RWPE2 (cell line): ENCODE results near the gene F7.

ENCODE experiments used
- ATAC-seq: fragments of 200-7000 bp; cut with Tn5 transposase; 3 replicates; pipeline ENCODE4 v1.9.1; 2021; ENCODE audit warnings: low read depth
- DNase-seq: peaks from one replicate; pipeline ENCODE4 v3.0.0-alpha.2; 2020; ENCODE audit warnings: low spot score
- H3K27ac ChIP-seq: fragments of 450-650 bp; 2 replicates; pipeline ENCODE4 v1.5.1; 2017; ENCODE audit warnings: mild to moderate bottlenecking; ENCODE audit not compliant: poor library complexity, severe bottlenecking
- H3K27me3 ChIP-seq: fragments of 250-450 bp; sonication (Bioruptor Pico); 2 replicates; pipeline ENCODE4 v1.5.1; 2021; ENCODE audit warnings: mild to moderate bottlenecking, moderate library complexity; ENCODE audit not compliant: insufficient read depth, poor library complexity, severe bottlenecking
- H3K36me3 ChIP-seq: fragments of 250-450 bp; sonication (Bioruptor Pico); 2 replicates; pipeline ENCODE4 v1.5.1; 2020; ENCODE audit warnings: low read depth, mild to moderate bottlenecking, moderate library complexity
- H3K4me1 ChIP-seq: fragments of 250-450 bp; sonication (Bioruptor Pico); 2 replicates; pipeline ENCODE4 v1.5.1; 2021; ENCODE audit warnings: mild to moderate bottlenecking, moderate library complexity; ENCODE audit not compliant: insufficient read depth, poor library complexity, severe bottlenecking
- H3K4me3 ChIP-seq: fragments of 250-450 bp; sonication (Bioruptor Pico); 2 replicates; pipeline ENCODE4 v1.5.1; 2021; ENCODE audit warnings: mild to moderate bottlenecking, moderate library complexity; ENCODE audit not compliant: severe bottlenecking
- H3K9me3 ChIP-seq: fragments of 250-450 bp; sonication (Bioruptor Pico); 2 replicates; pipeline ENCODE4 v1.5.1; 2021; ENCODE audit warnings: mild to moderate bottlenecking, moderate library complexity; ENCODE audit not compliant: severe bottlenecking
- TF ChIP-seq, protein P1 (sequence below): fragments of 450-650 bp; IDR thresholded peaks from one replicate; pipeline ENCODE4 v1.5.1; 2017; ENCODE audit warnings: mild to moderate bottlenecking, moderate library complexity; ENCODE audit not compliant: poor library complexity, severe bottlenecking

Gene F7

DNA sequence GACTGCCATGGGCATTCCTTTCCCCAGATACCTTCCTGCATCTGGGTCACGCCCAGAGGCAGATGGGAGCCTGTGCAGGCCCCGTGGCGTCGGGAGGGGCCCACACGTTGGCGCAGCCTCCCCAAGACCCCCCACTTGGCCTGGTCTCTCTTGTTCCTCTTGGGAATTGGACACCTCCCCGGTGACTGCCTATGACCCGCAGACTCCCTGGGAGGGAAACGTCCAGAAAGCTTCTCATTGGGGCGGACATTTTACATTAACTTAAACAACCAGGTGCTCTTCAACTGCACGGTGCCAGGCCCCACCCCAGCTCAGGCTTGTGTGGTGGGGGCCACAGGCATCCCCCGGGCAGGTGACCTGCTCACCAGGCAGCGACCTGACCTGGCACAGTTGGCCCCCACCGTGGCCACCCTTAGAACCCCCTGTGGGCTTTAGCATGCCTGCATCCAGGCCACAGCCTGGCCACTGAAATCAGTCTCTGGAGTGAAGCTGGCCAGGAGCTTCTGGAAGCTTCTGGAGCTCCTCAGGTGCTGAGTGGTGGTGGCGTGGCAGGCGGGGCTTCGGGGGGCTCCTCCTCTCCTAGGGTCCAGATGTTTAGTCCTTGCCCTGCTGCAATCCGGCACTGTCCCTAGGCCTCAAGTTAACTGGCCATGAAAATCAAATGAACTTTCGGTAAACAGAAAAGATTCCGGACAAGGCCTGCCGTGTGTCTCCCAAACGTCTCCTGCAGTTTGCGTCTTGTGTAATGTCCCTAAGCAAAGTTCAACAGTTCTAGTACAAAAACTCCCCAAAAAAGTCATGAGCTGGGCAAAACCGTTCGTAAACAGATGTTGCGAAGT is 44.3 kb downstream of the F7 start:
- no peaks in the 10 kb centered on the region for H3K36me3 ChIP-seq

DNA sequence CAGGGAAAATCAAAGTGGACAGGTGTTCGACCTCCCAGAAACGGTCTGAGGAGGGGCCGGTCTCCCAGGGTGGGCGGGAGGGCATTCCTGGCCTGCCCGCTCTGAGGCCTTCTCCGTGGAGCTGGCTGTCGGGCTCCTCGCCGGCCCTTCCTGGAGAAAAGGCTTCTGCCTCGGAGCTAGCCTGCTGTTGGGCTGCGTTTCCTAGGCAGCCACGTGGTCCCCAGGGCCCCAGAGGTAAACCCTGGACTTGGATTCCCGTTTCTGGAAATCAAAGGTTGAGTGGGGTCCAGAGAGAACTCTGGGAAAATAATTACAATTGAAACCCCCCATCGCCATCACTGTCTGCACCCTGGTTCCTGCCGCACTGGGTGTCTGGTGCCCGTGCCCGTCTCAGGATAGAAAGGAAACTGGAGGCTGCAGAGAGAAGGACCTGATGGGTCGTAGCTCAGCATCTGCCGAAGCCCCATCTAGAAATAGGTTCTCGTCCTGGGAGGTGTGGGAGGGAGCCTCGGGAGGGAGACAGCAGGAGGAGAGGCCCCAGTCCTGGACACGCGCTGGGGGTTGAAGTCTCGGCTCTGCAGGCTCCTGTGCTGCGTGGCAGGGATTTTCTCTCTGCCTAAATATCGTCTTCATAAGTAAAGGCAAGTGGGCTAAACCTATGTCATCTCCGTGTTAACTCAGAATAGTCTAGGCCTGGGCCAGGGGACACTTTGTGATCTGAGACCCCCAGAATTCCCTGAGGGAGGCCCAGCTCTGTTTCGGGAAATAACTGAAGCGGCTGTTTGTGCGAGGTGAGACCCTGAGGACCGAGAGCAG is 45.2 kb downstream of the F7 start:
- Histone ChIP-seq H3K27me3 (no peaks in the 10 kb centered on the region), H3K4me3 (no peak overlapping the region), H3K36me3 (no peaks in the 10 kb centered on the region), H3K4me1 (no peaks in the 10 kb centered on the region), H3K9me3 (no peaks in the 10 kb centered on the region), H3K27ac (no peak overlapping the region)
- ATAC-seq: no peak
- TF ChIP-seq, protein P1, sequence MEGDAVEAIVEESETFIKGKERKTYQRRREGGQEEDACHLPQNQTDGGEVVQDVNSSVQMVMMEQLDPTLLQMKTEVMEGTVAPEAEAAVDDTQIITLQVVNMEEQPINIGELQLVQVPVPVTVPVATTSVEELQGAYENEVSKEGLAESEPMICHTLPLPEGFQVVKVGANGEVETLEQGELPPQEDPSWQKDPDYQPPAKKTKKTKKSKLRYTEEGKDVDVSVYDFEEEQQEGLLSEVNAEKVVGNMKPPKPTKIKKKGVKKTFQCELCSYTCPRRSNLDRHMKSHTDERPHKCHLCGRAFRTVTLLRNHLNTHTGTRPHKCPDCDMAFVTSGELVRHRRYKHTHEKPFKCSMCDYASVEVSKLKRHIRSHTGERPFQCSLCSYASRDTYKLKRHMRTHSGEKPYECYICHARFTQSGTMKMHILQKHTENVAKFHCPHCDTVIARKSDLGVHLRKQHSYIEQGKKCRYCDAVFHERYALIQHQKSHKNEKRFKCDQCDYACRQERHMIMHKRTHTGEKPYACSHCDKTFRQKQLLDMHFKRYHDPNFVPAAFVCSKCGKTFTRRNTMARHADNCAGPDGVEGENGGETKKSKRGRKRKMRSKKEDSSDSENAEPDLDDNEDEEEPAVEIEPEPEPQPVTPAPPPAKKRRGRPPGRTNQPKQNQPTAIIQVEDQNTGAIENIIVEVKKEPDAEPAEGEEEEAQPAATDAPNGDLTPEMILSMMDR: no peak
- no peak for DNase-seq

More for the DNA sequence above, 44.3 kb downstream of the F7 start:
- TF ChIP-seq, protein P1: no peak
- Histone ChIP-seq H3K27me3 (no peaks in the 10 kb centered on the region), H3K9me3 (no peaks in the 10 kb centered on the region), H3K4me3 (no peak overlapping the region), H3K4me1 (no peaks in the 10 kb centered on the region), H3K27ac (no peak overlapping the region)
- ATAC-seq (no peak), DNase-seq (no peak)

GRCh38 chr13:113151745-113152690 is 46.4 kb downstream of the F7 start:
- Histone ChIP-seq H3K36me3 (no peaks in the 10 kb centered on the region), H3K27me3 (no peaks in the 10 kb centered on the region), H3K4me3 (no peak overlapping the region), H3K27ac (no peak overlapping the region), H3K4me1 (no peaks in the 10 kb centered on the region), H3K9me3 (no peaks in the 10 kb centered on the region)
- TF ChIP-seq, protein P1: no peak
- ATAC-seq (no peak), DNase-seq (no peak)

- no peaks in the 10 kb centered on the region for H3K4me1 ChIP-seq
- no peak overlapping the region for H3K27ac ChIP-seq
- TF ChIP-seq, protein P1: no peak
- no peaks in the 10 kb centered on the region for H3K9me3 ChIP-seq
- no peaks in the 10 kb centered on the region for H3K36me3 ChIP-seq
- ATAC-seq: no peak
- DNase-seq: no peak
- H3K27me3 ChIP-seq: no peaks in the 10 kb centered on the region
- H3K4me3 ChIP-seq: no peak overlapping the region
Measured at GRCh38 chr13:113152691-113152983, 47.0 kb downstream of the F7 start.
